Measurements from ENCODE around the gene USP47.

Gene USP47

DNA sequence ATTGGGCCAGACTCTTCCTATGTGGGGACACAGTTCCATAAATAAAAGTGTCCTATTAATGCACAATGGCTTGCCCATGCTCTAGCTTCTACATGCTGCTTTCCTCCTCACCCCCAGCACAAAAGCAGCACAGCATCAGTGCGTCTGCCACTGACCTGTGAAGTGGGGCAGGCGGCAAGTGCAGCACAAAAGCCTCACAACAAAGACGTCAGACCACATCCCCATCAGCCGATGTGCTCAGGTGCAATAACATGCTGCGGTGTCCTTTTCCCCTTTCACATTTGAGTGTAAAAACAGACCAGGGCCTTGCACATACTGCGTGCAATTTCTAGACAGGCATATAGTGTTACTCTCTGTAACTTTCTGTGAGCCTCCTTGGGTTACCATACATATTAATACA lies 153.8 kb downstream of the USP47 start:
- H3K4me3 Mint-ChIP-seq: no peak overlapping the region
- no peak for TF ChIP-seq CTCF (IDR thresholded peaks at IDR 0.05)
- H3K9me3 Mint-ChIP-seq: no peaks in the 10 kb centered on the region
- H3K36me3 Mint-ChIP-seq (ENCODE audit: low read depth): no peaks in the 10 kb centered on the region
- H3K27me3 Mint-ChIP-seq (ENCODE audit: low read depth, poor library complexity): peaks cover 7% of the 10 kb centered on the region
- peaks cover 26% of the 10 kb centered on the region for H3K4me1 Mint-ChIP-seq
- H3K27ac Mint-ChIP-seq: no peak overlapping the region
- DNase-seq: no peak

DNA sequence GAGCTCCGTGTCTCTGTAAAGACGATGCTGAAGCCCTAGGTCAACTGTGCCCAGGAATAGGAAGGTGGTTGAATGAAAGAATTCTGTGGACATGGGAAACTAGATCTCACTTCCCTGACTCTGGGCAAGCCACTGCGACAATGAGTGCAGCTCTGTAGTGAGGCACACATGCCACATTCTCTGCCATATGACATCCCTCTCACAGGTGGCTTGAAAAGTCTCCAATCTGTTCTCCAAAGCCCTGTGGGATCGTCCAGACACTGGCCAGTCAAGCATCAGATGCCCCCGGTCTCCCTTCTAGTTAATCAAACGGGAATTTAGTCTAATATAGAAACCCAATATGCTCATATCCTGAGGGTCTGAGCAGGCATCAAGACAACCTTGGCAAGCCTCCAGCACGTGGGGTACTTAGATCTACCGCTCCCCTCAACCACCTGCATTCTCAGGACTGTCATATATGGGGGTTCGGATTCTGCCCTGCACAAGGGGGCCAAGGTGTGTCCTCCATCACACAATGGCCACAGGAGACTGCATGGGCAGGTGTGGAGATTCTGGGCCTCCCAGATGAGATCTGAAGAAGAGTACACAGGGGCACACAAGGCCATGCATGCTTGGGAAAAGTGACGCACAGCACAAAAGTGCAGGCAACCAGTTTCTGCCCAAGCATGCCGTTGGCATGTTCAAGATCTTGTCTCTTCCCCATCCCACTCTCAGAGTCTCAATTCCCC lies 154.7 kb downstream of the USP47 start:
- peaks cover 7% of the 10 kb centered on the region for H3K27me3 Mint-ChIP-seq (ENCODE audit: low read depth, poor library complexity)
- no peak for TF ChIP-seq CTCF (IDR thresholded peaks at IDR 0.05)
- no peaks in the 10 kb centered on the region for H3K36me3 Mint-ChIP-seq (ENCODE audit: low read depth)
- H3K4me3 Mint-ChIP-seq: no peak overlapping the region
- H3K9me3 Mint-ChIP-seq: no peaks in the 10 kb centered on the region
- H3K27ac Mint-ChIP-seq: no peak overlapping the region
- H3K4me1 Mint-ChIP-seq: peaks cover 23% of the 10 kb centered on the region
- no peak for DNase-seq

- Mint-ChIP-seq H3K27ac (no peak overlapping the region), H3K4me3 (no peak overlapping the region), H3K9me3 (no peaks in the 10 kb centered on the region), H3K4me1 (peaks cover 20% of the 10 kb centered on the region), H3K27me3 (ENCODE audit: low read depth, poor library complexity) (peaks cover 7% of the 10 kb centered on the region), H3K36me3 (ENCODE audit: low read depth) (no peaks in the 10 kb centered on the region)
- DNase-seq: no peak
- TF ChIP-seq CTCF (IDR thresholded peaks at IDR 0.05): no peak
These were observed 155.2 kb downstream of the USP47 start for GRCh38 chr11:11997049-11997322.

DNA sequence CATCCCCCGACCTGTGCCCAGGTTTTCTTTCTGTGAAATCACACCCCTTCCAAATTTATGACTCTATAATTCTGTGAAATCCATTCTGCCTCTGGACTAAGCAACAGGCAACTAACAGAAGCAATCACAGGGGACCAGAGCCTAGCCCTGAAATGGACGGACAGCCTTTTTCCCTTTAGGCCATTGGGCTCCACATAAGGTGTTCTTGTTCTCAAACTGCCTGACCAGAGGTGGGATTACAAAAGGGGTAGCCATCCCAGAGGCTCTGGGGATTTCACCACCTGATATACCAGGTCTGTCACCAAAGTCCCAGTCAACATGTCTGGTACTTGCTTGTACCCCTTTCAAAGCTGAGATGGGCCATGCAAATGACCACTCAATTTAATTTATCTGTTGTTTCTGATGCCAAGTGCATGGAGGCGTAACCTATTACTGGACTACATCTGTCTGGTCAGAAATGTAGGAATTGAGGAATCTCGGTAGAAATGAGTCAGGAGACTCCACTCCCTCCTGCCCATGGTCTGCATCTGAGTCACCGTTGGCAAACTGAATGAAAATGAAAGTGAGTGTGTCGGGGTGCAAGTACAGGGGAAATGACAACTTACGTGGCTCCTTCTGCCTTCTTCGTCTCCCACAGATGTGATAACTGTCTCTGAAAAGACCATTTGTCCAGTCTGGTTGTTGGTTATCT lies 156.5 kb downstream of the USP47 start:
- Mint-ChIP-seq H3K4me3 (no peak overlapping the region), H3K9me3 (no peaks in the 10 kb centered on the region), H3K27me3 (ENCODE audit: low read depth, poor library complexity) (peaks cover 7% of the 10 kb centered on the region), H3K27ac (no peak overlapping the region), H3K4me1 (peaks cover 14% of the 10 kb centered on the region), H3K36me3 (ENCODE audit: low read depth) (no peaks in the 10 kb centered on the region)
- TF ChIP-seq CTCF (IDR thresholded peaks at IDR 0.05): no peak
- no peak for DNase-seq

DNA sequence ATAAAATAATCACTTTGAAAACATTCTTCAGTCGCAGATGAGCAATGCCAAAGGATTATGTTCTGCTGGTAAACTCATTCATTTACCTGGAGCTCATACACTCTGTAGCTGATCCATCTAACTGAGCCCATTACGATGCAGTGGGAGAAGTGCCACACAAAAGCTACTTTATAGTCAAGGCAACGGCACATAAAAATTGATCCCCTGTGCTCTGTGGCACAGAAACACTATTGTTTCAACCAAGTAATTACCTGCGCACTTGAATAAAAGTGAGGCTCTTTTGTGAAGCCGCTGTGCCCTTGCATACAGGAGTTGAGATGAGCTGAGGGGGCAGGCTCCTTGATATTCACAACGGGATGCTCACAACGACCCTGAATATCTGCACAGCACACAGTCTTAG lies 159.4 kb downstream of the USP47 start:
- no peaks in the 10 kb centered on the region for H3K9me3 Mint-ChIP-seq
- no peak for TF ChIP-seq CTCF (IDR thresholded peaks at IDR 0.05)
- peaks cover 16% of the 10 kb centered on the region for H3K27me3 Mint-ChIP-seq (ENCODE audit: low read depth, poor library complexity)
- H3K4me1 Mint-ChIP-seq: peaks cover 8% of the 10 kb centered on the region
- DNase-seq: no peak
- no peak overlapping the region for H3K27ac Mint-ChIP-seq
- no peak overlapping the region for H3K4me3 Mint-ChIP-seq
- H3K36me3 Mint-ChIP-seq (ENCODE audit: low read depth): no peaks in the 10 kb centered on the region

- no peak overlapping the region for H3K27ac Mint-ChIP-seq
- H3K4me3 Mint-ChIP-seq: no peak overlapping the region
- H3K36me3 Mint-ChIP-seq (ENCODE audit: low read depth): no peaks in the 10 kb centered on the region
- H3K4me1 Mint-ChIP-seq: peaks cover 9% of the 10 kb centered on the region
- H3K27me3 Mint-ChIP-seq (ENCODE audit: low read depth, poor library complexity): peaks cover 28% of the 10 kb centered on the region
- no peak for TF ChIP-seq CTCF (IDR thresholded peaks at IDR 0.05)
- H3K9me3 Mint-ChIP-seq: no peaks in the 10 kb centered on the region
- no peak for DNase-seq
These were observed 161.6 kb downstream of the USP47 start for GRCh38 chr11:12003336-12003735.
